ENCODE data around the gene SEPTIN5.

DNA sequence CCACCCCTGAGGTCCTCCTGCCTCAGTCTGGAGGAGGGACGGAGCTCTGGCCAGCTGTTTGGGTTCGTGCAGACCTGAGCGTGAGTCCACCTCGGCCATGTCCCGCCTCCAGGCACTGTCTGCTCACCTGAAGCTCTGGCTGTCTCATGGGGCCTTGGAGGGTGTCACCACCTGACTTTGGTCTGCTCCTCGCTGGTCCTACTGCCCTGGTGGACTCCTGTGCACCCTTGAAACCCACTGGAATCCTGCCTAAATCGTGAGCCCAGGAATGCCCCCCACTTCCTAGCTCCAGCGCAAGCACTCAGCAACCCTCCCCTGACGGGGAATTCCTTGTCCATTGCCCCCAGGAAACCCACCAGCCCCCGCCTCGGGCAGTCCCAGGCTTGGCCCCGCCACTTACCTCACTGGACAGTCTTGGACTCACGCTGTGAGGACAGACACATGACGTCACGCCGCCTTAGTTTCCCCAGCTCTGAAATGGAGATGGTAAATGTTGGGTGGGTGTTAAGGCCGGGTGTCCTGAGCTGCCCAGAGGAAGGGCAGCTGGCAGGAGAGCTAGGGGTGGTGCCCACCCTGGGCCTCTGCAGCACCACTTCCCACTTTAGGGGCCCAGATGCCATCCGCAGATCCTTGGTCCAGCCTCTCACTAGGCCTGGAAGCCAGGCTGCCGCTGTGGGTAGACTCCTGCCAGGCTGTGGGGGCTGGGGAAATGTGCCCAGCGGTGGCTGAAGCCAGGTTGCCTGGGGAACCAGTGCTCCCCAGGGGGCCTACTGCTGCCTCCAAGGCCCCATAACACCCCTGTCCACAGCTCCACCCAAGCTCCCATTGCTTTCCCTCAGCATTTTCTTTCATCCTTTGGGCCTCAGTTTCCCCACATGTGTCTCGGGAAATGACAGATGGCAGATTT, 28.1 kb downstream of the SEPTIN5 start:
- TF ChIP-seq, protein P1, sequence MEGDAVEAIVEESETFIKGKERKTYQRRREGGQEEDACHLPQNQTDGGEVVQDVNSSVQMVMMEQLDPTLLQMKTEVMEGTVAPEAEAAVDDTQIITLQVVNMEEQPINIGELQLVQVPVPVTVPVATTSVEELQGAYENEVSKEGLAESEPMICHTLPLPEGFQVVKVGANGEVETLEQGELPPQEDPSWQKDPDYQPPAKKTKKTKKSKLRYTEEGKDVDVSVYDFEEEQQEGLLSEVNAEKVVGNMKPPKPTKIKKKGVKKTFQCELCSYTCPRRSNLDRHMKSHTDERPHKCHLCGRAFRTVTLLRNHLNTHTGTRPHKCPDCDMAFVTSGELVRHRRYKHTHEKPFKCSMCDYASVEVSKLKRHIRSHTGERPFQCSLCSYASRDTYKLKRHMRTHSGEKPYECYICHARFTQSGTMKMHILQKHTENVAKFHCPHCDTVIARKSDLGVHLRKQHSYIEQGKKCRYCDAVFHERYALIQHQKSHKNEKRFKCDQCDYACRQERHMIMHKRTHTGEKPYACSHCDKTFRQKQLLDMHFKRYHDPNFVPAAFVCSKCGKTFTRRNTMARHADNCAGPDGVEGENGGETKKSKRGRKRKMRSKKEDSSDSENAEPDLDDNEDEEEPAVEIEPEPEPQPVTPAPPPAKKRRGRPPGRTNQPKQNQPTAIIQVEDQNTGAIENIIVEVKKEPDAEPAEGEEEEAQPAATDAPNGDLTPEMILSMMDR (conservative IDR thresholded peaks at IDR 0.05; ENCODE audit: low read length): no peak
- no peak for TF ChIP-seq EZH2phosphoT487 (IDR thresholded peaks at IDR 0.05; ENCODE audit: borderline replicate concordance)
